DND-41 (cell line): ENCODE results near the gene LETM1.

ENCODE experiments used
- ATAC-seq: fragments of 200-7000 bp; cut with Tn5 transposase; 3 replicates; pipeline ENCODE4 v1.9.1; 2021; ENCODE audit warnings: low read depth; ENCODE audit not compliant: insufficient read depth
- DNase-seq: peaks from one replicate; pipeline ENCODE4 v3.0.0-alpha.2; 2020
- H2AFZ ChIP-seq: 2 replicates; pipeline ENCODE4 v1.6.0; 2012; ENCODE audit warnings: low read depth, low read length
- H3K27ac ChIP-seq: 2 replicates; pipeline ENCODE4 v1.5.1; 2012; ENCODE audit warnings: low read length, inconsistent platforms
- H3K27me3 ChIP-seq: fragments of 200-600 bp; sonication (generic); 2 replicates; pipeline ENCODE4 v1.6.0; 2012; ENCODE audit warnings: low read length, mild to moderate bottlenecking, inconsistent platforms; ENCODE audit not compliant: insufficient read depth, poor library complexity
- H3K36me3 ChIP-seq: 2 replicates; pipeline ENCODE4 v1.5.1; 2012; ENCODE audit warnings: low read length, inconsistent platforms; ENCODE audit not compliant: insufficient read depth
- H3K4me1 ChIP-seq: 2 replicates; pipeline ENCODE4 v1.5.1; 2012; ENCODE audit warnings: mild to moderate bottlenecking, low read length; ENCODE audit not compliant: insufficient read depth
- H3K4me2 ChIP-seq: 2 replicates; pipeline ENCODE4 v1.6.0; 2012; ENCODE audit warnings: mild to moderate bottlenecking, moderate library complexity, low read length, inconsistent platforms; ENCODE audit not compliant: insufficient read depth
- H3K4me3 ChIP-seq, 2 experiments: fragments of 200-600 bp in 1 of 2; shearing (Covaris generic) in 1 of 2; 2 replicates each; pipeline ENCODE4 v1.5.1; 2012 to 2016; ENCODE audit warnings: inconsistent platforms in 2 of 2, low read length in 2 of 2, mild to moderate bottlenecking in 2 of 2, low read depth in 1 of 2, moderate library complexity in 1 of 2
- H3K79me2 ChIP-seq: 2 replicates; pipeline ENCODE4 v1.6.0; 2012; ENCODE audit warnings: low read length, inconsistent platforms; ENCODE audit not compliant: insufficient read depth
- H3K9ac ChIP-seq: 2 replicates; pipeline ENCODE4 v1.6.0; 2012; ENCODE audit warnings: low read depth, mild to moderate bottlenecking, inconsistent platforms, low read length, moderate library complexity
- H3K9me3 ChIP-seq: 2 replicates; pipeline ENCODE4 v1.5.1; 2012; ENCODE audit warnings: low read length, moderate library complexity, mild to moderate bottlenecking, inconsistent platforms; ENCODE audit not compliant: insufficient read depth, severe bottlenecking
- H4K20me1 ChIP-seq: 2 replicates; pipeline ENCODE4 v1.6.0; 2012; ENCODE audit warnings: low read length; ENCODE audit not compliant: insufficient read depth
- CTCF ChIP-seq: IDR thresholded peaks from 2 replicates; pipeline ENCODE4 v1.5.1; 2012; ENCODE audit warnings: borderline replicate concordance, low read length, moderate library complexity, mild to moderate bottlenecking; ENCODE audit not compliant: poor library complexity, severe bottlenecking; ENCODE audit errors: extremely low read depth
- EZH2 ChIP-seq: IDR thresholded peaks from 3 replicates; pipeline ENCODE4 v1.6.1; 2012; ENCODE audit warnings: borderline replicate concordance, low read depth, mild to moderate bottlenecking, moderate library complexity, low read length, inconsistent platforms; ENCODE audit not compliant: severe bottlenecking

The LETM1 gene

GRCh38 chr4:1880332-1880731 lies 24.4 kb upstream of the LETM1 start:
- TF ChIP-seq EZH2, result no peak
- TF ChIP-seq CTCF, result no peak
- H4K20me1 ChIP-seq, result peaks cover 90% of the 10 kb centered on the region
- no peak overlapping the region for H3K9ac ChIP-seq
- DNase-seq, result no peak
- H3K27me3 ChIP-seq, result no peaks in the 10 kb centered on the region
- no peak for ATAC-seq
- H3K4me1 ChIP-seq, result peaks cover 33% of the 10 kb centered on the region
- H3K4me3 ChIP-seq, result no peak overlapping the region
- no peak overlapping the region for H3K27ac ChIP-seq
- H2AFZ ChIP-seq, result no peak overlapping the region
- H3K36me3 ChIP-seq, result peaks cover 39% of the 10 kb centered on the region
- peaks cover 99% of the 10 kb centered on the region for H3K79me2 ChIP-seq
- H3K4me2 ChIP-seq, result no peak overlapping the region
- no peaks in the 10 kb centered on the region for H3K9me3 ChIP-seq

- Histone ChIP-seq H4K20me1 (peaks cover 91% of the 10 kb centered on the region), H2AFZ (no peak overlapping the region)
Measured at GRCh38 chr4:1879485-1879884, 23.5 kb upstream of the LETM1 start.

GRCh38 chr4:1874201-1874600 lies 18.2 kb upstream of the LETM1 start:
- peak overlapping the region; percentile 6 for H3K9ac ChIP-seq
- peak overlapping the region; percentile 81 for H3K4me2 ChIP-seq
- H3K27ac ChIP-seq, result peak overlapping the region; percentile 89
- peaks cover 88% of the 10 kb centered on the region for H3K79me2 ChIP-seq
- H3K4me3 ChIP-seq, result peak overlapping the region in 1 of 2 experiments; percentile 90; a peak in 2 of 4 replicates
- no peak overlapping the region for H2AFZ ChIP-seq
- peaks cover 36% of the 10 kb centered on the region for H3K36me3 ChIP-seq
- DNase-seq, result no peak
- ATAC-seq, result no peak
- no peaks in the 10 kb centered on the region for H3K27me3 ChIP-seq
- peaks cover 64% of the 10 kb centered on the region for H4K20me1 ChIP-seq
- H3K9me3 ChIP-seq, result no peaks in the 10 kb centered on the region
- H3K4me1 ChIP-seq, result peaks cover 68% of the 10 kb centered on the region
- TF ChIP-seq CTCF (no peak), EZH2 (no peak)

More at GRCh38 chr4:1879485-1879884, 23.5 kb upstream of the LETM1 start:
- TF ChIP-seq EZH2 (no peak), CTCF (no peak)
- no peak overlapping the region for H3K9ac ChIP-seq
- ATAC-seq (no peak), DNase-seq (no peak)
- no peak overlapping the region for H3K27ac ChIP-seq
- peaks cover 38% of the 10 kb centered on the region for H3K36me3 ChIP-seq
- no peak overlapping the region for H3K4me3 ChIP-seq
- H3K9me3 ChIP-seq, result no peaks in the 10 kb centered on the region
- H3K79me2 ChIP-seq, result peaks cover 99% of the 10 kb centered on the region
- no peaks in the 10 kb centered on the region for H3K27me3 ChIP-seq
- H3K4me2 ChIP-seq, result peak overlapping the region; percentile 20; the same call in 1 of the 2 replicates
- H3K4me1 ChIP-seq, result peaks cover 41% of the 10 kb centered on the region
